HepG2 (cell line): Measurements from ENCODE around the gene SNCA. TPM values are rescaled to one million over a fixed set of nuclear protein-coding genes. Genes with fewer than 3 reads are reported as not detected.

Experiments
- ATAC-seq: fragments of 200-7000 bp; cut with Tn5 transposase; 3 replicates; pipeline ENCODE4 v1.9.1; 2020; ENCODE audit warnings: mild to moderate bottlenecking, moderate library complexity
- BruUV-seq: library from RNA; stranded (reverse); fragments of 400-500 nt; replicated peaks from 2 replicates; lab custom pipeline; 2021; lab: Mats Ljungman, UMichigan
- CTCF ChIA-PET: fragments of 300-600 bp; formaldehyde crosslinking; extraction: SDS; loops from one replicate; lab custom pipeline; 2021; ENCODE audit warnings: low total read pairs, inconsistent platforms, low intra/inter-chr PET ratio; lab: Yijun Ruan, JAX
- POLR2A ChIA-PET: fragments of 350-600 bp; sonication (Branson Sonifier 250); formaldehyde crosslinking; loops from one replicate; lab custom pipeline; 2020; ENCODE audit warnings: antibody characterized with exemption, inconsistent platforms; lab: Yijun Ruan, JAX
- DNase-seq: peaks from one replicate; pipeline ENCODE4 v3.0.0-alpha.2; 2015; ENCODE audit warnings: low spot score
- FAIRE-seq: peaks from 3 replicates; lab custom pipeline; 2011; peaks lifted over from hg19 to GRCh38; lab: Jason Lieb, UNC
- H2AFZ ChIP-seq: one replicate; pipeline ENCODE4 v1.6.1; 2011; ENCODE audit warnings: low read length, inconsistent platforms
- H3K27ac ChIP-seq: fragments of 300-600 bp; 3 replicates; pipeline ENCODE4 v1.8.0; 2011; ENCODE audit warnings: mixed run types, mild to moderate bottlenecking, mixed read lengths, low read length, inconsistent platforms; ENCODE audit not compliant: insufficient read depth; ENCODE audit errors: extremely low read length
- H3K27me3 ChIP-seq, 2 experiments: fragments of 200-600 bp in 1 of 2; 2 replicates in 1 of 2; 3 replicates in 1 of 2; pipeline versions ENCODE4 v1.6.0 to v1.8.0; 2011; ENCODE audit warnings: low read length in 2 of 2, mild to moderate bottlenecking in 2 of 2, moderate library complexity in 2 of 2, inconsistent platforms in 1 of 2; ENCODE audit not compliant: insufficient read depth in 2 of 2, control insufficient read depth in 1 of 2
- H3K36me3 ChIP-seq, 2 experiments: fragments of 200-600 bp in 1 of 2; replicated peaks in 1 of 2; 2 replicates in 1 of 2; 3 replicates in 1 of 2; pipeline versions ENCODE4 v1.5.1 to v1.8.0; 2011; ENCODE audit warnings: low read length in 2 of 2, inconsistent platforms in 1 of 2; ENCODE audit not compliant: insufficient read depth in 2 of 2, control insufficient read depth in 1 of 2
- H3K4me1 ChIP-seq: 2 replicates; pipeline ENCODE4 v1.5.1; 2012; ENCODE audit warnings: low read length, inconsistent platforms; ENCODE audit not compliant: insufficient read depth
- H3K4me2 ChIP-seq: 2 replicates; pipeline ENCODE4 v1.6.0; 2011; ENCODE audit warnings: low read depth, low read length, inconsistent platforms
- H3K4me3 ChIP-seq, 3 experiments: fragments of 200-600 bp in 1 of 3; sonication (generic), shearing (Covaris generic) in 1 of 3; replicated peaks in 1 of 3; 2 replicates each; pipeline ENCODE4 v1.5.1; 2011 to 2016; ENCODE audit warnings: low read length in 3 of 3, inconsistent platforms in 2 of 3, low read depth in 2 of 3, mild to moderate bottlenecking in 2 of 3, control low read depth in 1 of 3, mixed read lengths in 1 of 3; ENCODE audit not compliant: insufficient read depth in 1 of 3
- H3K79me2 ChIP-seq: one replicate; pipeline ENCODE4 v1.6.1; 2011; ENCODE audit warnings: low read length, inconsistent platforms; ENCODE audit not compliant: insufficient read depth
- H3K9ac ChIP-seq: 2 replicates; pipeline ENCODE4 v1.6.0; 2011; ENCODE audit warnings: mild to moderate bottlenecking, low read depth, low read length, inconsistent platforms; ENCODE audit not compliant: insufficient read depth
- H3K9me3 ChIP-seq: 2 replicates; pipeline ENCODE4 v1.5.1; 2012; ENCODE audit warnings: mild to moderate bottlenecking, low read length
- H4K20me1 ChIP-seq: 2 replicates; pipeline ENCODE4 v1.6.0; 2011; ENCODE audit warnings: inconsistent platforms, mild to moderate bottlenecking, low read length, moderate library complexity; ENCODE audit not compliant: insufficient read depth
- FLYWCH1 ChIP-seq: sonication (generic); formaldehyde crosslinking; IDR thresholded peaks from 2 replicates; pipeline ENCODE4 v1.8.1; 2023; ENCODE audit warnings: mild to moderate bottlenecking, missing genetic modification reagents
- ISX ChIP-seq: sonication (generic); formaldehyde crosslinking; conservative IDR thresholded peaks from 2 replicates; pipeline ENCODE4 v1.5.0; 2020; ENCODE audit warnings: missing genetic modification reagents
- MED1 ChIP-seq: sonication (generic); formaldehyde crosslinking; IDR thresholded peaks from 2 replicates; pipeline ENCODE4 v1.4.0; 2020; ENCODE audit warnings: missing genetic modification reagents
- MIER2 ChIP-seq: IDR thresholded peaks from 2 replicates; pipeline ENCODE4 v1.6.1; 2016; ENCODE audit warnings: missing biosample characterization, missing genetic modification reagents
- MTA1 ChIP-seq: sonication (generic); formaldehyde crosslinking; IDR thresholded peaks from 2 replicates; pipeline ENCODE4 v1.4.0; 2020; ENCODE audit warnings: missing genetic modification reagents, mild to moderate bottlenecking, borderline replicate concordance
- PHB2 ChIP-seq: fragments of 450-650 bp; IDR thresholded peaks from 2 replicates; pipeline ENCODE4 v1.6.1; 2018; ENCODE audit not compliant: partially characterized antibody
- PRPF4 ChIP-seq: fragments of 200-400 bp; formaldehyde crosslinking; IDR thresholded peaks from 2 replicates; pipeline ENCODE4 v1.6.1; 2016; ENCODE audit warnings: low read length, low read depth; ENCODE audit not compliant: poor library complexity, severe bottlenecking
- SIX1 ChIP-seq: sonication (generic); formaldehyde crosslinking; IDR thresholded peaks from 2 replicates; pipeline ENCODE4 v1.4.0; 2020; ENCODE audit warnings: missing genetic modification reagents, borderline replicate concordance
- TCF7L2 ChIP-seq: IDR thresholded peaks from 2 replicates; pipeline ENCODE4 v1.6.1; 2011; ENCODE audit warnings: mild to moderate bottlenecking, low read depth, low read length, moderate library complexity
- ZC3H13 ChIP-seq: sonication (generic); formaldehyde crosslinking; IDR thresholded peaks from 2 replicates; pipeline ENCODE4 v1.8.1; 2023; ENCODE audit warnings: mild to moderate bottlenecking, missing genetic modification reagents, moderate library complexity
- ZFX ChIP-seq: sonication (generic); formaldehyde crosslinking; IDR thresholded peaks from 2 replicates; pipeline ENCODE4 v1.4.0; 2020; ENCODE audit warnings: mild to moderate bottlenecking, low read depth, missing genetic modification reagents, moderate library complexity
- ZFY ChIP-seq: sonication (generic); formaldehyde crosslinking; IDR thresholded peaks from 2 replicates; pipeline ENCODE4 v1.4.0; 2020; ENCODE audit warnings: missing genetic modification reagents
- ZNF350 ChIP-seq: sonication (generic); formaldehyde crosslinking; IDR thresholded peaks from 2 replicates; pipeline ENCODE4 v1.4.0; 2020; ENCODE audit warnings: mild to moderate bottlenecking, low read depth, missing genetic modification reagents, borderline replicate concordance
- ZNF547 ChIP-seq: sonication (generic); formaldehyde crosslinking; IDR thresholded peaks from 2 replicates; pipeline ENCODE4 v1.5.1; 2020; ENCODE audit warnings: mild to moderate bottlenecking, missing genetic modification reagents
- ZNF589 ChIP-seq: sonication (generic); formaldehyde crosslinking; conservative IDR thresholded peaks from 2 replicates; pipeline ENCODE4 v1.8.0; 2022; ENCODE audit warnings: mild to moderate bottlenecking, moderate library complexity, missing genetic modification reagents
- ZNF773 ChIP-seq: sonication (generic); formaldehyde crosslinking; IDR thresholded peaks from 2 replicates; pipeline ENCODE4 v1.4.0; 2020; ENCODE audit warnings: missing genetic modification reagents, borderline replicate concordance
- WGBS: methylation state at CpG from one replicate; pipeline ENCODE4 v1.1.6; 2017; ENCODE audit warnings: low lambda C conversion rate; 5-methylcytosine and 5-hydroxymethylcytosine counted together
- in situ Hi-C: cut with HindIII; loops from 2 replicates; pipeline ENCODE4 v1.10.0; 2017; ENCODE audit warnings: low pct_unique_long_range_greater_than_20kb; ENCODE audit not compliant: extremely low pct_ligation_motif_present
- intact Hi-C: fragments of 100-400 bp; cut with micrococcal nuclease; formaldehyde crosslinking; loops from one replicate; pipeline ENCODE4 v1.10.0; 2022; ENCODE audit not compliant: unreplicated experiment
- polyA plus RNA-seq, 8 experiments: library from polyadenylated mRNA; depleted of rRNA in 3 of 8; stranded (reverse) in 7 of 8; unstranded in 1 of 8; fragments of >200 nt; fragmentation: Illumina TruSeq in 4 of 8; extraction: Trizol in 4 of 8; gene quantifications; 2 replicates each; pipeline versions ENCODE4 v1.2.1 to v1.2.3, GENCODE V29; 2011 to 2016; ENCODE audit warnings: low read depth in 4 of 8, missing spikeins in 1 of 8, mixed read lengths in 1 of 8; ENCODE audit not compliant: insufficient read depth in 1 of 8
- total RNA-seq, 5 experiments: library from RNA; depleted of rRNA; stranded (reverse); fragments of >200 nt; fragmentation: Illumina TruSeq; extraction: Trizol; gene quantifications; 2 replicates each; pipeline ENCODE4 v1.2.3, GENCODE V29; 2016; ENCODE audit warnings: low read depth in 1 of 5
- TF ChIP-seq, protein P1 (sequence below): sonication (generic); formaldehyde crosslinking; conservative IDR thresholded peaks from 2 replicates; pipeline ENCODE4 v1.4.0; 2020; ENCODE audit warnings: mild to moderate bottlenecking, missing genetic modification reagents, moderate library complexity
- TF ChIP-seq, protein P2 (sequence below): IDR thresholded peaks from 2 replicates; pipeline ENCODE4 v1.6.1; 2012; ENCODE audit warnings: inconsistent platforms

The SNCA gene
- total and polyA plus RNA-seq, 2 of the 13 experiments (the other 11 are each of a cell fraction or from before 2014, with no cell fraction given): not detected

DNA sequence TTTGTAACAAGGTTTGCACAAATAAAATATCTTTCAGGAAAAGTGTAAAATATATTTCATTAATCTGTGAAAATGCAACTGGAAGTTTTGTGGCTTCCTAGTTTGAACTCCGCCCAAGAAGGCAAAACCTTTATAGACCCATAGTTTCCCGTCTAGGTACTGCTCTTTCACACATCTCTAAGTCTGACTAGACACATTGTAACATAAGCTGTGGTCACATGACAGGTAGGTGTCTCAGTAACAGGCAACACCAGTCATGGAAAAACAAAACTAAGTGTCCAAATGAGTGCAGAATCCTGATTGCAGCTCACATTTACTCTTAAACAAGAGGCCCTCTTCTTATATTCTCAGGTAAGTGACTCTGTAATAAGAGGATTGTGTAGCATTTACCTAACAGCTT lies 55.6 kb downstream of the SNCA start:
- CTCF ChIA-PET: no interaction called here
- in situ Hi-C loops: no loop called here

DNA sequence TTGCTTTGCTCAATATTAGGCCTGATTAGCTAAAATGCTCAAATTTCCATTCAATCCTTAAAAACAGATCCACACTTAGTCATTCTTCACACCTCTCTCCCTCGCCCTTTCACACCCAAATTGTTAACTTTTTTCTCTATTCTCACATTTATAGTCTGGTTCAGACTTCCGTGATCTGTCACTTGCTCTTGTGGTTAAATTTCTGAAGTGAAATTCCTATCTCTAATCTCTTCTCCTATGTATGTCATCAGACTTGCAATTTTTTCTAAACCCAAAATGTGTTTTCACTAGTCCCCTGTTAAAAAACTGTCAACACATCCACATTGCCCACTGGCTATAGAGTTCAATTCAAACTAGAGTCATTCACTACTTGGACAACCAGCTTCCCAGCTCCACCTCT lies 63.2 kb downstream of the SNCA start:
- H3K9me3 ChIP-seq: no peaks in the 10 kb centered on the region; the same call in 1 of the 2 replicates
- intact Hi-C loops: no loop called here
- H3K79me2 ChIP-seq: no peaks in the 10 kb centered on the region
- no peak overlapping the region for H3K9ac ChIP-seq
- WGBS: 3% methylated on average over 2 of the region's 2 CpGs
- ChIA-PET CTCF (no interaction called here), POLR2A (no interaction called here)
- FAIRE-seq (no peak), ATAC-seq (no peak), DNase-seq (no peak)
- no peak overlapping the region for H3K27ac ChIP-seq
- no peak overlapping the region for H2AFZ ChIP-seq
- in situ Hi-C loops: no loop called here
- H4K20me1 ChIP-seq: no peaks in the 10 kb centered on the region
- no peaks in the 10 kb centered on the region for H3K36me3 ChIP-seq
- H3K4me2 ChIP-seq: no peak overlapping the region
- H3K27me3 ChIP-seq: no peaks in the 10 kb centered on the region; a peak in 1 of 5 replicates
- H3K4me3 ChIP-seq: no peak overlapping the region
- no peaks in the 10 kb centered on the region for H3K4me1 ChIP-seq
- no TSS peak for BruUV-seq
- TF ChIP-seq ZFX (CRISPR knock-in tag) (no peak), SIX1 (CRISPR knock-in tag) (no peak), ZNF589 (CRISPR knock-in tag) (no peak), PHB2 (no peak), TCF7L2 (no peak), MED1 (CRISPR knock-in tag) (no peak), ZNF773 (CRISPR knock-in tag) (no peak), ISX (CRISPR knock-in tag) (no peak), ZNF547 (CRISPR knock-in tag) (no peak), ZFY (CRISPR knock-in tag) (no peak), PRPF4 (no peak), ZNF350 (CRISPR knock-in tag) (no peak)
- TF ChIP-seq, protein P1, sequence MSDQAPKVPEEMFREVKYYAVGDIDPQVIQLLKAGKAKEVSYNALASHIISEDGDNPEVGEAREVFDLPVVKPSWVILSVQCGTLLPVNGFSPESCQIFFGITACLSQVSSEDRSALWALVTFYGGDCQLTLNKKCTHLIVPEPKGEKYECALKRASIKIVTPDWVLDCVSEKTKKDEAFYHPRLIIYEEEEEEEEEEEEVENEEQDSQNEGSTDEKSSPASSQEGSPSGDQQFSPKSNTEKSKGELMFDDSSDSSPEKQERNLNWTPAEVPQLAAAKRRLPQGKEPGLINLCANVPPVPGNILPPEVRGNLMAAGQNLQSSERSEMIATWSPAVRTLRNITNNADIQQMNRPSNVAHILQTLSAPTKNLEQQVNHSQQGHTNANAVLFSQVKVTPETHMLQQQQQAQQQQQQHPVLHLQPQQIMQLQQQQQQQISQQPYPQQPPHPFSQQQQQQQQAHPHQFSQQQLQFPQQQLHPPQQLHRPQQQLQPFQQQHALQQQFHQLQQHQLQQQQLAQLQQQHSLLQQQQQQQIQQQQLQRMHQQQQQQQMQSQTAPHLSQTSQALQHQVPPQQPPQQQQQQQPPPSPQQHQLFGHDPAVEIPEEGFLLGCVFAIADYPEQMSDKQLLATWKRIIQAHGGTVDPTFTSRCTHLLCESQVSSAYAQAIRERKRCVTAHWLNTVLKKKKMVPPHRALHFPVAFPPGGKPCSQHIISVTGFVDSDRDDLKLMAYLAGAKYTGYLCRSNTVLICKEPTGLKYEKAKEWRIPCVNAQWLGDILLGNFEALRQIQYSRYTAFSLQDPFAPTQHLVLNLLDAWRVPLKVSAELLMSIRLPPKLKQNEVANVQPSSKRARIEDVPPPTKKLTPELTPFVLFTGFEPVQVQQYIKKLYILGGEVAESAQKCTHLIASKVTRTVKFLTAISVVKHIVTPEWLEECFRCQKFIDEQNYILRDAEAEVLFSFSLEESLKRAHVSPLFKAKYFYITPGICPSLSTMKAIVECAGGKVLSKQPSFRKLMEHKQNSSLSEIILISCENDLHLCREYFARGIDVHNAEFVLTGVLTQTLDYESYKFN (CRISPR knock-in tag): no peak
- TF ChIP-seq, protein P2, sequence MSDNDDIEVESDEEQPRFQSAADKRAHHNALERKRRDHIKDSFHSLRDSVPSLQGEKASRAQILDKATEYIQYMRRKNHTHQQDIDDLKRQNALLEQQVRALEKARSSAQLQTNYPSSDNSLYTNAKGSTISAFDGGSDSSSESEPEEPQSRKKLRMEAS: no peak

More for the DNA sequence above, 55.6 kb downstream of the SNCA start:
- peaks cover 5% of the 10 kb centered on the region; the same call in 1 of the 2 replicates for H3K9me3 ChIP-seq
- ATAC-seq (no peak), FAIRE-seq (no peak), DNase-seq (no peak)
- intact Hi-C loops: no loop called here
- H3K36me3 ChIP-seq: no peaks in the 10 kb centered on the region
- no peak overlapping the region for H3K4me3 ChIP-seq
- no peak overlapping the region for H3K9ac ChIP-seq
- no peaks in the 10 kb centered on the region for H3K27me3 ChIP-seq
- BruUV-seq: no TSS peak
- H2AFZ ChIP-seq: no peak overlapping the region
- H4K20me1 ChIP-seq: no peaks in the 10 kb centered on the region
- H3K27ac ChIP-seq: no peak overlapping the region
- 4% methylated on average over 2 of the region's 2 CpGs for WGBS
- no peaks in the 10 kb centered on the region for H3K79me2 ChIP-seq
- POLR2A ChIA-PET: no interaction called here
- no peaks in the 10 kb centered on the region for H3K4me1 ChIP-seq
- TF ChIP-seq MIER2 (CRISPR knock-in tag) (no peak), MTA1 (CRISPR knock-in tag) (no peak), FLYWCH1 (CRISPR knock-in tag) (no peak), ZC3H13 (CRISPR knock-in tag) (no peak)
- TF ChIP-seq, all 625 proteins: peak for 0
- H3K4me2 ChIP-seq: no peak overlapping the region
